ENCODE data around the gene MLX.

DNA sequence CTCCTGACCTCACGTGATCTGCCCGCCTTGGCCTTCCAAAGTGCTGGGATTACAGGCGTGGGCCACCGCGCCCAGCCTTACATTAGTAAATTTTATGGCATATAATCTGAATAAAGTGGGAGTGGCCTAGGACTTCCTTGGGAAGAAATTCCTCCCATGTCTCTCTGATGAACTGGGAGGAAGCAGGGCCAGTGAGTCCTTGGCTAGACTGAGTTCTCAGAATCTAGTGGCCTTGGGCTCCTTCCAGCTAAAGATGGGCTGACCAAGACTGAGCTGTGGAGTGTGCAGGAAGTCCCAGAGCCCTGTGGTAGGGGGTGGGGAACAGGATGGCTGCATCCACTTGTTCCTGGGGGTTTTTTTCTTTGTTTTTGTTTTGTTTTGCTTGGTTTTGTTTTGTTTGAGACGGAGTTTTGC is 40.9 kb upstream of the MLX start:
- TF ChIP-seq, protein P1, sequence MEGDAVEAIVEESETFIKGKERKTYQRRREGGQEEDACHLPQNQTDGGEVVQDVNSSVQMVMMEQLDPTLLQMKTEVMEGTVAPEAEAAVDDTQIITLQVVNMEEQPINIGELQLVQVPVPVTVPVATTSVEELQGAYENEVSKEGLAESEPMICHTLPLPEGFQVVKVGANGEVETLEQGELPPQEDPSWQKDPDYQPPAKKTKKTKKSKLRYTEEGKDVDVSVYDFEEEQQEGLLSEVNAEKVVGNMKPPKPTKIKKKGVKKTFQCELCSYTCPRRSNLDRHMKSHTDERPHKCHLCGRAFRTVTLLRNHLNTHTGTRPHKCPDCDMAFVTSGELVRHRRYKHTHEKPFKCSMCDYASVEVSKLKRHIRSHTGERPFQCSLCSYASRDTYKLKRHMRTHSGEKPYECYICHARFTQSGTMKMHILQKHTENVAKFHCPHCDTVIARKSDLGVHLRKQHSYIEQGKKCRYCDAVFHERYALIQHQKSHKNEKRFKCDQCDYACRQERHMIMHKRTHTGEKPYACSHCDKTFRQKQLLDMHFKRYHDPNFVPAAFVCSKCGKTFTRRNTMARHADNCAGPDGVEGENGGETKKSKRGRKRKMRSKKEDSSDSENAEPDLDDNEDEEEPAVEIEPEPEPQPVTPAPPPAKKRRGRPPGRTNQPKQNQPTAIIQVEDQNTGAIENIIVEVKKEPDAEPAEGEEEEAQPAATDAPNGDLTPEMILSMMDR (IDR thresholded peaks at IDR 0.05) = no peak
- TF ChIP-seq EP300 (IDR thresholded peaks at IDR 0.05; ENCODE audit: low read depth) = no peak
- TF ChIP-seq POLR2AphosphoS5 (IDR thresholded peaks at IDR 0.05) = peak in 1 of 3 donors; percentile 7
- no peak for TF ChIP-seq POLR2A (IDR thresholded peaks at IDR 0.05)

All from transverse colon (tissue), 4 donors.